Activated B cell treated with CpG ODN at 0.5 μM for 24 hours (primary cell): Measurements from ENCODE around the gene MEF2D. TPM values are rescaled to one million over a fixed set of nuclear protein-coding genes. Genes with fewer than 3 reads are reported as not detected.

ENCODE experiments used
- ATAC-seq: fragments of 200-7000 bp; cut with Tn5 transposase; one replicate; pipeline ENCODE4 v1.10.0; 2021; ENCODE audit warnings: low read depth, mild to moderate bottlenecking, moderate library complexity
- CTCF ChIA-PET: fragments of 350-600 bp; sonication (Branson Sonifier 250); formaldehyde crosslinking; loops from one replicate; lab custom pipeline; 2021; ENCODE audit warnings: antibody characterized with exemption; lab: Charles Lee
- POLR2A ChIA-PET: fragments of 350-600 bp; sonication (Branson Sonifier 250); formaldehyde crosslinking; loops from one replicate; lab custom pipeline; 2021; ENCODE audit warnings: antibody characterized with exemption; lab: Charles Lee
- DNase-seq: peaks from one replicate; pipeline ENCODE4 v3.0.0; 2022
- H3K27ac Mint-ChIP-seq: one replicate; pipeline ENCODE4 v1.8.0; 2020; ENCODE audit warnings: mixed read lengths
- H3K27me3 Mint-ChIP-seq: one replicate; pipeline ENCODE4 v1.8.0; 2021; ENCODE audit warnings: mixed read lengths
- H3K36me3 Mint-ChIP-seq: one replicate; pipeline ENCODE4 v1.8.0; 2021; ENCODE audit warnings: low read depth, mixed read lengths
- H3K4me1 Mint-ChIP-seq: one replicate; pipeline ENCODE4 v1.8.0; 2021; ENCODE audit warnings: mixed read lengths
- H3K4me3 Mint-ChIP-seq: one replicate; pipeline ENCODE4 v1.8.0; 2020; ENCODE audit warnings: mild to moderate bottlenecking, mixed read lengths
- H3K9me3 Mint-ChIP-seq: one replicate; pipeline ENCODE4 v1.8.0; 2020; ENCODE audit warnings: mixed read lengths
- CTCF ChIP-seq: fragments of 200-600 bp; IDR thresholded peaks from one replicate; pipeline ENCODE4 v1.8.0; 2022; ENCODE audit warnings: antibody characterized with exemption, mild to moderate bottlenecking
- intact Hi-C: fragments of 100-400 bp; cut with micrococcal nuclease; formaldehyde crosslinking; loops from one replicate; pipeline ENCODE4 v1.15.1; 2024
- total RNA-seq: library from RNA; stranded (reverse); gene quantifications from 2 replicates; pipeline ENCODE4 v1.2.3, GENCODE V29; 2022

Gene MEF2D
- total RNA-seq, 1 donor from 2014 or later = 114 TPM

GRCh38 chr1:156462954-156463795, 37.4 kb downstream of the MEF2D start:
- Mint-ChIP-seq H3K27ac (no peak overlapping the region), H3K4me1 (no peaks in the 10 kb centered on the region), H3K36me3 (peaks cover 43% of the 10 kb centered on the region), H3K27me3 (no peaks in the 10 kb centered on the region), H3K4me3 (no peak overlapping the region), H3K9me3 (no peaks in the 10 kb centered on the region)
- ATAC-seq (no peak), DNase-seq (no peak)
- no peak for TF ChIP-seq CTCF
- intact Hi-C loops = no loop called here
- ChIA-PET CTCF (no interaction called here), POLR2A (no interaction called here)

- no peak for TF ChIP-seq CTCF
- ChIA-PET POLR2A (interaction anchor here (2.2 kb wide), 1 partner anchor 39 kb away, joined by 10 read pairs; the partner anchor contains the start of gene MEF2D), CTCF (interaction anchor here (0.5 kb wide), 1 partner anchor 149 kb away, joined by 3 read pairs; no protein-coding TSS in a partner anchor)
- DNase-seq = no peak
- Mint-ChIP-seq H3K36me3 (peaks cover 35% of the 10 kb centered on the region), H3K4me1 (peaks cover 9% of the 10 kb centered on the region), H3K27ac (peak overlapping the region; percentile 1), H3K27me3 (no peaks in the 10 kb centered on the region), H3K9me3 (no peaks in the 10 kb centered on the region), H3K4me3 (no peak overlapping the region)
- intact Hi-C loops = no loop called here
- ATAC-seq = no peak
These were observed 38.6 kb downstream of the MEF2D start for GRCh38 chr1:156461781-156462647.

GRCh38 chr1:156461109-156461508, 39.5 kb downstream of the MEF2D start:
- ChIA-PET CTCF (interaction anchor here (0.7 to 1.1 kb wide), 2 partner anchors 15 to 22 kb away, joined by 3 to 6 read pairs; no protein-coding TSS in a partner anchor), POLR2A (interaction anchor here (0.8 to 2.2 kb wide), 2 partner anchors 20 to 40 kb away, joined by 3 to 10 read pairs; partner anchors contain the start of gene MEF2D)
- peaks cover 18% of the 10 kb centered on the region for H3K4me1 Mint-ChIP-seq

GRCh38 chr1:156460525-156460924, 40.0 kb downstream of the MEF2D start:
- Mint-ChIP-seq H3K4me3 (no peak overlapping the region), H3K27me3 (no peaks in the 10 kb centered on the region), H3K36me3 (peaks cover 25% of the 10 kb centered on the region), H3K27ac (peak overlapping the region; percentile 28), H3K9me3 (no peaks in the 10 kb centered on the region), H3K4me1 (peaks cover 19% of the 10 kb centered on the region)
- intact Hi-C loops = no loop called here
- ChIA-PET CTCF (interaction anchor here (0.7 to 1.1 kb wide), 3 partner anchors 15 to 23 kb away, joined by 3 to 6 read pairs (median 4); no protein-coding TSS in a partner anchor), POLR2A (interaction anchor here (0.8 to 2.2 kb wide), 3 partner anchors 20 to 44 kb away, joined by 3 to 10 read pairs (median 4); partner anchors contain the start of gene MEF2D)
- ATAC-seq (no peak), DNase-seq (no peak)
- no peak for TF ChIP-seq CTCF

More at GRCh38 chr1:156461109-156461508, 39.5 kb downstream of the MEF2D start:
- no peaks in the 10 kb centered on the region for H3K9me3 Mint-ChIP-seq
- no peak overlapping the region for H3K4me3 Mint-ChIP-seq
- no peak for DNase-seq
- peaks cover 29% of the 10 kb centered on the region for H3K36me3 Mint-ChIP-seq
- ATAC-seq = no peak
- H3K27me3 Mint-ChIP-seq = no peaks in the 10 kb centered on the region
- peak overlapping the region; percentile 16 for H3K27ac Mint-ChIP-seq
- intact Hi-C loops = no loop called here
- no peak for TF ChIP-seq CTCF
